Measurements from ENCODE around the gene MEAF6.

Gene MEAF6

GRCh38 chr1:37476087-37476452, 38.5 kb downstream of the MEAF6 start:
- DNase-seq (ENCODE audit: extremely low read depth, low read depth): no peak
- H3K4me3 ChIP-seq (replicated peaks; ENCODE audit: low read depth, low read length): peak overlapping the region; percentile 80
- TF ChIP-seq CTCF (IDR thresholded peaks at IDR 0.05; ENCODE audit: low read depth, low read length, missing control alignments): no peak

- no peak for TF ChIP-seq CTCF (IDR thresholded peaks at IDR 0.05; ENCODE audit: low read depth, low read length, missing control alignments)
- peak overlapping the region; percentile 80 for H3K4me3 ChIP-seq (replicated peaks; ENCODE audit: low read depth, low read length)
- no peak for DNase-seq (ENCODE audit: extremely low read depth, low read depth)
Observed at GRCh38 chr1:37475380-37476086, 39.0 kb downstream of the MEAF6 start.

- no peak for TF ChIP-seq CTCF (IDR thresholded peaks at IDR 0.05; ENCODE audit: low read depth, low read length, missing control alignments)
- H3K4me3 ChIP-seq (replicated peaks; ENCODE audit: low read depth, low read length): peak overlapping the region; percentile 80
- DNase-seq (ENCODE audit: extremely low read depth, low read depth): no peak
Observed at GRCh38 chr1:37474697-37475379, 39.7 kb downstream of the MEAF6 start.

GRCh38 chr1:37474046-37474696, 40.4 kb downstream of the MEAF6 start, which contains the start of gene ZC3H12A:
ZC3H12A (plus strand) TSS chr1:37474580; CDS start chr1:37475497, 917 bp downstream.
- H3K4me3 ChIP-seq (replicated peaks; ENCODE audit: low read depth, low read length): peak within 1 kb of the TSS; percentile 80
- DNase-seq (ENCODE audit: extremely low read depth, low read depth): no peak
- no peak for TF ChIP-seq CTCF (IDR thresholded peaks at IDR 0.05; ENCODE audit: low read depth, low read length, missing control alignments)

GRCh38 chr1:37473431-37474045, 41.0 kb downstream of the MEAF6 start:
- no peak for TF ChIP-seq CTCF (IDR thresholded peaks at IDR 0.05; ENCODE audit: low read depth, low read length, missing control alignments)
- no peak for DNase-seq (ENCODE audit: extremely low read depth, low read depth)
- peak overlapping the region; percentile 80 for H3K4me3 ChIP-seq (replicated peaks; ENCODE audit: low read depth, low read length)

GRCh38 chr1:37472994-37473393, 41.6 kb downstream of the MEAF6 start:
- TF ChIP-seq CTCF (IDR thresholded peaks at IDR 0.05; ENCODE audit: low read depth, low read length, missing control alignments): no peak
- H3K4me3 ChIP-seq (replicated peaks; ENCODE audit: low read depth, low read length): no peak overlapping the region
- DNase-seq (ENCODE audit: extremely low read depth, low read depth): no peak
